ENCODE data around the gene ORMDL1.

- no peak for TF ChIP-seq CTCF (IDR thresholded peaks at IDR 0.05)
- no peak for TF ChIP-seq EP300 (IDR thresholded peaks at IDR 0.05)
Measured at GRCh38 chr2:189821953-189822748, 38.0 kb upstream of the ORMDL1 start.

All from gastroesophageal sphincter (tissue), 3 donors.